GM23338 (cell line): ENCODE measurements around the gene TAF1D. TPM values are rescaled to one million over a fixed set of nuclear protein-coding genes. Genes with fewer than 3 reads are reported as not detected.

Experiments
- ATAC-seq: fragments of 200-7000 bp; cut with Tn5 transposase; 3 replicates; pipeline ENCODE4 v1.9.1; 2020
- DNase-seq: peaks from one replicate; pipeline ENCODE4 v3.0.0-alpha.2; 2015; ENCODE audit warnings: low spot score
- H2AFZ ChIP-seq: fragments of 200-600 bp; sonication (generic); 2 replicates; pipeline ENCODE4 v1.8.0; 2016; ENCODE audit warnings: antibody characterized with exemption, mild to moderate bottlenecking, moderate library complexity
- H3F3A ChIP-seq: fragments of 200-600 bp; sonication (generic); replicated peaks from 2 replicates; pipeline ENCODE4 v1.8.0; 2017; ENCODE audit warnings: antibody characterized with exemption, mixed run types, low read depth
- H3K27ac ChIP-seq: fragments of 200-600 bp; sonication (generic); 2 replicates; pipeline ENCODE4 v1.6.1; 2016; ENCODE audit warnings: low read depth
- H3K27me3 ChIP-seq: fragments of 200-600 bp; sonication (generic); 2 replicates; pipeline ENCODE4 v1.8.0; 2016; ENCODE audit warnings: mild to moderate bottlenecking, mixed run types, moderate library complexity; ENCODE audit not compliant: insufficient read depth
- H3K36me3 ChIP-seq: fragments of 200-600 bp; sonication (generic); 2 replicates; pipeline ENCODE4 v1.8.0; 2016; ENCODE audit warnings: mild to moderate bottlenecking; ENCODE audit not compliant: insufficient read depth
- H3K4me1 ChIP-seq: fragments of 200-600 bp; sonication (generic); 2 replicates; pipeline ENCODE4 v1.8.0; 2016; ENCODE audit warnings: mild to moderate bottlenecking, moderate library complexity; ENCODE audit not compliant: insufficient read depth
- H3K4me2 ChIP-seq: fragments of 200-600 bp; sonication (generic); 2 replicates; pipeline ENCODE4 v1.7.1; 2017; ENCODE audit warnings: mixed run types
- H3K4me3 ChIP-seq: fragments of 200-600 bp; sonication (generic); 2 replicates; pipeline ENCODE4 v1.6.1; 2016; ENCODE audit warnings: mixed run types
- H3K79me2 ChIP-seq: fragments of 200-600 bp; sonication (generic); replicated peaks from 2 replicates; pipeline ENCODE4 v1.8.0; 2017; ENCODE audit warnings: mild to moderate bottlenecking; ENCODE audit not compliant: insufficient read depth
- H3K9me2 ChIP-seq: fragments of 200-600 bp; sonication (generic); 2 replicates; pipeline ENCODE4 v1.8.0; 2017; ENCODE audit not compliant: insufficient read depth
- H4K20me1 ChIP-seq: fragments of 200-600 bp; sonication (generic); replicated peaks from 2 replicates; pipeline ENCODE4 v1.8.0; 2017; ENCODE audit warnings: mild to moderate bottlenecking; ENCODE audit not compliant: insufficient read depth
- H3K27ac Mint-ChIP-seq: 2 replicates; pipeline ENCODE4 v1.8.0; 2020; ENCODE audit warnings: inconsistent platforms, mild to moderate bottlenecking, moderate library complexity, mixed read lengths
- H3K27me3 Mint-ChIP-seq: 3 replicates; pipeline ENCODE4 v1.8.0; 2022; ENCODE audit warnings: low read depth, mild to moderate bottlenecking, moderate library complexity, mixed read lengths, inconsistent platforms; ENCODE audit not compliant: insufficient read depth, poor library complexity
- H3K36me3 Mint-ChIP-seq: 3 replicates; pipeline ENCODE4 v1.8.0; 2021; ENCODE audit warnings: low read depth, mild to moderate bottlenecking, inconsistent platforms, moderate library complexity, mixed read lengths
- H3K4me1 Mint-ChIP-seq: 3 replicates; pipeline ENCODE4 v1.8.0; 2020; ENCODE audit warnings: mild to moderate bottlenecking, inconsistent platforms, mixed read lengths
- H3K4me3 Mint-ChIP-seq: 3 replicates; pipeline ENCODE4 v1.8.0; 2021; ENCODE audit warnings: moderate library complexity, mild to moderate bottlenecking, inconsistent platforms, mixed read lengths
- H3K9me3 Mint-ChIP-seq: 3 replicates; pipeline ENCODE4 v1.8.0; 2020; ENCODE audit warnings: moderate library complexity, mild to moderate bottlenecking, inconsistent platforms, mixed read lengths
- CREB1 ChIP-seq: fragments of 250-450 bp; sonication (Bioruptor Pico); IDR thresholded peaks from 2 replicates; pipeline ENCODE4 v1.5.0; 2020; ENCODE audit warnings: low read depth, mild to moderate bottlenecking, moderate library complexity
- EZH2 ChIP-seq: fragments of 200-600 bp; sonication (generic); IDR thresholded peaks from one replicate; pipeline ENCODE4 v1.8.0; 2017; ENCODE audit warnings: antibody characterized with exemption, mild to moderate bottlenecking, low read depth; ENCODE audit not compliant: unreplicated experiment
- EZH2phosphoT487 ChIP-seq: fragments of 200-600 bp; sonication (generic); IDR thresholded peaks from one replicate; pipeline ENCODE4 v1.8.1; 2018; ENCODE audit warnings: antibody characterized with exemption; ENCODE audit not compliant: unreplicated experiment
- JUNB ChIP-seq: IDR thresholded peaks from one replicate; pipeline ENCODE4 v1.6.1; 2016; ENCODE audit warnings: antibody characterized with exemption; ENCODE audit not compliant: unreplicated experiment
- NANOG ChIP-seq: IDR thresholded peaks from 2 replicates; pipeline ENCODE4 v1.6.1; 2016; ENCODE audit warnings: antibody characterized with exemption, borderline replicate concordance
- POLR2AphosphoS5 ChIP-seq: IDR thresholded peaks from 2 replicates; pipeline ENCODE4 v1.6.1; 2016; ENCODE audit warnings: antibody characterized with exemption, low read depth
- STAT1 ChIP-seq: IDR thresholded peaks from one replicate; pipeline ENCODE4 v1.6.1; 2016; ENCODE audit warnings: antibody characterized with exemption; ENCODE audit not compliant: unreplicated experiment
- ZNF331 ChIP-seq: fragments of 250-450 bp; sonication (Bioruptor Pico); IDR thresholded peaks from 2 replicates; pipeline ENCODE4 v1.5.0; 2020; ENCODE audit warnings: low read depth, mild to moderate bottlenecking, moderate library complexity
- polyA plus RNA-seq: library from polyadenylated mRNA; unstranded; fragments of >200 nt; fragmentation: Nextera tagmentation; extraction: Ambion mirVana; gene quantifications from 2 replicates; pipeline ENCODE4 v1.2.1, GENCODE V29; 2016
- total RNA-seq: library from RNA; depleted of rRNA; stranded (reverse); fragments of >200 nt; shearing (Covaris generic); gene quantifications from 2 replicates; pipeline ENCODE4 v1.2.3, GENCODE V29; 2014
- TF ChIP-seq, protein P1 (sequence below): IDR thresholded peaks from 2 replicates; pipeline ENCODE4 v1.6.1; 2016; ENCODE audit warnings: antibody characterized with exemption
- TF ChIP-seq, protein P2 (sequence below): fragments of 250-450 bp; sonication (Bioruptor Pico); IDR thresholded peaks from 2 replicates; pipeline ENCODE4 v1.5.0; 2020; ENCODE audit warnings: mild to moderate bottlenecking, moderate library complexity

TAF1D gene
- total and polyA plus RNA-seq, 2 experiments from 2014 or later, result 240 to 246 TPM

DNA sequence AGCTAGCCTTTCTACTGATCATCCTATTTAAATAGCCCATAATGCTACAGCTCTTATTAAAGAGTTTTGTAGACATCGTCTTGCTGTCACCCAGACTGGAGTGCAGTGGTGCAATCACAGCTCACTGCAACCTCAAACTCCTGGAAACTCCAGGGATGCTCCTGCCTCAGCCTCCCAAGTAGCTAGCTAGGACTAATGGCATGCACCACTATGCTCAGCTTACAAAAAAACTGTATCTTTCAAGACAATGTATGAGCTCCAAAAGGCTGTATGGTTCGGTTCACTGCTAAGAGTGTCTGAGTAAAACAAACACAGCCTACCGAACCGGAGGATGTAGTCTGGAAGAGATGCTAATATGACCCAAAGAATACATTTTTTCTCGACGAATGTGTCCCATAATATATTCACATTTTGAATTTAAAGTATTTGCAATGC, 2.6 kb downstream of the TAF1D start:
- H2AFZ ChIP-seq, result no peak overlapping the region
- Mint-ChIP-seq H3K27ac (peak overlapping the region; percentile 96), H3K4me3 (peak overlapping the region; percentile 100), H3K27me3 (peaks cover 22% of the 10 kb centered on the region), H3K36me3 (peaks cover 78% of the 10 kb centered on the region), H3K4me1 (peaks cover 36% of the 10 kb centered on the region; the same call in 2 of the 3 replicates), H3K9me3 (peaks cover 7% of the 10 kb centered on the region; the same call in 2 of the 3 replicates)
- peaks cover 41% of the 10 kb centered on the region for H3F3A ChIP-seq
- H4K20me1 ChIP-seq, result peaks cover 51% of the 10 kb centered on the region
- peaks cover 86% of the 10 kb centered on the region for H3K79me2 ChIP-seq
- no peaks in the 10 kb centered on the region for H3K27me3 ChIP-seq
- no peak for DNase-seq
- TF ChIP-seq, protein P1, sequence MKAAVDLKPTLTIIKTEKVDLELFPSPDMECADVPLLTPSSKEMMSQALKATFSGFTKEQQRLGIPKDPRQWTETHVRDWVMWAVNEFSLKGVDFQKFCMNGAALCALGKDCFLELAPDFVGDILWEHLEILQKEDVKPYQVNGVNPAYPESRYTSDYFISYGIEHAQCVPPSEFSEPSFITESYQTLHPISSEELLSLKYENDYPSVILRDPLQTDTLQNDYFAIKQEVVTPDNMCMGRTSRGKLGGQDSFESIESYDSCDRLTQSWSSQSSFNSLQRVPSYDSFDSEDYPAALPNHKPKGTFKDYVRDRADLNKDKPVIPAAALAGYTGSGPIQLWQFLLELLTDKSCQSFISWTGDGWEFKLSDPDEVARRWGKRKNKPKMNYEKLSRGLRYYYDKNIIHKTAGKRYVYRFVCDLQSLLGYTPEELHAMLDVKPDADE, result no peak
- no peak for TF ChIP-seq EZH2
- peak; percentile 32; the same call in 1 of the 2 replicates for TF ChIP-seq POLR2AphosphoS5
- peak overlapping the region; percentile 90 for H3K27ac ChIP-seq
- peaks cover 63% of the 10 kb centered on the region for H3K36me3 ChIP-seq
- peaks cover 22% of the 10 kb centered on the region for H3K4me1 ChIP-seq
- H3K9me2 ChIP-seq, result no peaks in the 10 kb centered on the region
- H3K4me3 ChIP-seq, result peak overlapping the region; percentile 63
- H3K4me2 ChIP-seq, result peak overlapping the region; percentile 80
- no peak for ATAC-seq

- no peak for ATAC-seq
- Histone ChIP-seq H3K27me3 (no peaks in the 10 kb centered on the region), H3K4me1 (peaks cover 22% of the 10 kb centered on the region), H3K4me3 (peak overlapping the region; percentile 63), H3K9me2 (no peaks in the 10 kb centered on the region), H4K20me1 (peaks cover 55% of the 10 kb centered on the region), H3F3A (peaks cover 47% of the 10 kb centered on the region), H3K4me2 (peak overlapping the region; percentile 80), H2AFZ (no peak overlapping the region), H3K36me3 (peaks cover 69% of the 10 kb centered on the region), H3K27ac (peak overlapping the region; percentile 90), H3K79me2 (peaks cover 84% of the 10 kb centered on the region)
- peaks cover 22% of the 10 kb centered on the region for H3K27me3 Mint-ChIP-seq
- H3K36me3 Mint-ChIP-seq, result peaks cover 84% of the 10 kb centered on the region
- H3K4me3 Mint-ChIP-seq, result peak overlapping the region; percentile 100
- H3K27ac Mint-ChIP-seq, result peak overlapping the region; percentile 96
- H3K9me3 Mint-ChIP-seq, result peaks cover 7% of the 10 kb centered on the region; the same call in 2 of the 3 replicates
- TF ChIP-seq CREB1 (CRISPR knock-in tag) (no peak), EZH2 (no peak), NANOG (no peak), STAT1 (no peak), JUNB (no peak), EZH2phosphoT487 (no peak), ZNF331 (CRISPR knock-in tag) (no peak)
- TF ChIP-seq, protein P1, result no peak
- TF ChIP-seq, protein P2, sequence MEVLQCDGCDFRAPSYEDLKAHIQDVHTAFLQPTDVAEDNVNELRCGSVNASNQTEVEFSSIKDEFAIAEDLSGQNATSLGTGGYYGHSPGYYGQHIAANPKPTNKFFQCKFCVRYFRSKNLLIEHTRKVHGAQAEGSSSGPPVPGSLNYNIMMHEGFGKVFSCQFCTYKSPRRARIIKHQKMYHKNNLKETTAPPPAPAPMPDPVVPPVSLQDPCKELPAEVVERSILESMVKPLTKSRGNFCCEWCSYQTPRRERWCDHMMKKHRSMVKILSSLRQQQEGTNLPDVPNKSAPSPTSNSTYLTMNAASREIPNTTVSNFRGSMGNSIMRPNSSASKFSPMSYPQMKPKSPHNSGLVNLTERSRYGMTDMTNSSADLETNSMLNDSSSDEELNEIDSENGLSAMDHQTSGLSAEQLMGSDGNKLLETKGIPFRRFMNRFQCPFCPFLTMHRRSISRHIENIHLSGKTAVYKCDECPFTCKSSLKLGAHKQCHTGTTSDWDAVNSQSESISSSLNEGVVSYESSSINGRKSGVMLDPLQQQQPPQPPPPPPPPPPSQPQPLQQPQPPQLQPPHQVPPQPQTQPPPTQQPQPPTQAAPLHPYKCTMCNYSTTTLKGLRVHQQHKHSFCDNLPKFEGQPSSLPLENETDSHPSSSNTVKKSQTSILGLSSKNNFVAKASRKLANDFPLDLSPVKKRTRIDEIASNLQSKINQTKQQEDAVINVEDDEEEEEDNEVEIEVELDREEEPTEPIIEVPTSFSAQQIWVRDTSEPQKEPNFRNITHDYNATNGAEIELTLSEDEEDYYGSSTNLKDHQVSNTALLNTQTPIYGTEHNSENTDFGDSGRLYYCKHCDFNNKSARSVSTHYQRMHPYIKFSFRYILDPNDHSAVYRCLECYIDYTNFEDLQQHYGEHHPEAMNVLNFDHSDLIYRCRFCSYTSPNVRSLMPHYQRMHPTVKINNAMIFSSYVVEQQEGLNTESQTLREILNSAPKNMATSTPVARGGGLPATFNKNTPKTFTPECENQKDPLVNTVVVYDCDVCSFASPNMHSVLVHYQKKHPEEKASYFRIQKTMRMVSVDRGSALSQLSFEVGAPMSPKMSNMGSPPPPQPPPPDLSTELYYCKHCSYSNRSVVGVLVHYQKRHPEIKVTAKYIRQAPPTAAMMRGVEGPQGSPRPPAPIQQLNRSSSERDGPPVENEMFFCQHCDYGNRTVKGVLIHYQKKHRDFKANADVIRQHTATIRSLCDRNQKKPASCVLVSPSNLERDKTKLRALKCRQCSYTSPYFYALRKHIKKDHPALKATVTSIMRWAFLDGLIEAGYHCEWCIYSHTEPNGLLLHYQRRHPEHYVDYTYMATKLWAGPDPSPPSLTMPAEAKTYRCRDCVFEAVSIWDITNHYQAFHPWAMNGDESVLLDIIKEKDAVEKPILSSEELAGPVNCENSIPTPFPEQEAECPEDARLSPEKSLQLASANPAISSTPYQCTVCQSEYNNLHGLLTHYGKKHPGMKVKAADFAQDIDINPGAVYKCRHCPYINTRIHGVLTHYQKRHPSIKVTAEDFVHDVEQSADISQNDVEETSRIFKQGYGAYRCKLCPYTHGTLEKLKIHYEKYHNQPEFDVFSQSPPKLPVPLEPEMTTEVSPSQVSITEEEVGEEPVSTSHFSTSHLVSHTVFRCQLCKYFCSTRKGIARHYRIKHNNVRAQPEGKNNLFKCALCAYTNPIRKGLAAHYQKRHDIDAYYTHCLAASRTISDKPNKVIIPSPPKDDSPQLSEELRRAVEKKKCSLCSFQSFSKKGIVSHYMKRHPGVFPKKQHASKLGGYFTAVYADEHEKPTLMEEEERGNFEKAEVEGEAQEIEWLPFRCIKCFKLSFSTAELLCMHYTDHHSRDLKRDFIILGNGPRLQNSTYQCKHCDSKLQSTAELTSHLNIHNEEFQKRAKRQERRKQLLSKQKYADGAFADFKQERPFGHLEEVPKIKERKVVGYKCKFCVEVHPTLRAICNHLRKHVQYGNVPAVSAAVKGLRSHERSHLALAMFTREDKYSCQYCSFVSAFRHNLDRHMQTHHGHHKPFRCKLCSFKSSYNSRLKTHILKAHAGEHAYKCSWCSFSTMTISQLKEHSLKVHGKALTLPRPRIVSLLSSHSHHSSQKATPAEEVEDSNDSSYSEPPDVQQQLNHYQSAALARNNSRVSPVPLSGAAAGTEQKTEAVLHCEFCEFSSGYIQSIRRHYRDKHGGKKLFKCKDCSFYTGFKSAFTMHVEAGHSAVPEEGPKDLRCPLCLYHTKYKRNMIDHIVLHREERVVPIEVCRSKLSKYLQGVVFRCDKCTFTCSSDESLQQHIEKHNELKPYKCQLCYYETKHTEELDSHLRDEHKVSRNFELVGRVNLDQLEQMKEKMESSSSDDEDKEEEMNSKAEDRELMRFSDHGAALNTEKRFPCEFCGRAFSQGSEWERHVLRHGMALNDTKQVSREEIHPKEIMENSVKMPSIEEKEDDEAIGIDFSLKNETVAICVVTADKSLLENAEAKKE, result no peak
- peaks cover 36% of the 10 kb centered on the region; the same call in 2 of the 3 replicates for H3K4me1 Mint-ChIP-seq
- no peak for DNase-seq
These were observed 3.2 kb downstream of the TAF1D start for GRCh38 chr11:93737904-93738612.
